Panc1 (cell line): Measurements from ENCODE around the gene PRM2. TPM values are rescaled to one million over a fixed set of nuclear protein-coding genes. Genes with fewer than 3 reads are reported as not detected.

Source experiments
- ATAC-seq: fragments of 200-7000 bp; cut with Tn5 transposase; 2 replicates; pipeline ENCODE4 v1.9.1; 2020; ENCODE audit warnings: mild to moderate bottlenecking, moderate library complexity
- BruUV-seq: library from RNA; stranded (reverse); fragments of 400-500 nt; replicated peaks from 2 replicates; lab custom pipeline; 2021; lab: Mats Ljungman, UMichigan
- CTCF ChIA-PET: fragments of 300-600 bp; sonication (Branson Sonifier 250); formaldehyde crosslinking; loops from one replicate; lab custom pipeline; 2022; ENCODE audit warnings: antibody characterized with exemption; lab: Charles Lee
- POLR2A ChIA-PET: fragments of 300-600 bp; sonication (Branson Sonifier 250); formaldehyde crosslinking; loops from one replicate; lab custom pipeline; 2022; ENCODE audit warnings: antibody characterized with exemption; lab: Charles Lee
- DNase-seq: peaks from one replicate; pipeline ENCODE4 v3.0.0-alpha.2; 2010; ENCODE audit warnings: low read depth, low spot score
- H3K27ac ChIP-seq: 2 replicates; pipeline ENCODE4 v1.5.1; 2011; ENCODE audit warnings: mild to moderate bottlenecking, low read length, inconsistent platforms
- H3K27me3 ChIP-seq: fragments of 200-500 bp; sonication (Bioruptor generic); 2 replicates; pipeline ENCODE4 v1.6.0; 2014; ENCODE audit warnings: low read length, inconsistent platforms; ENCODE audit not compliant: control insufficient read depth, insufficient read depth
- H3K36me3 ChIP-seq: fragments of 200-500 bp; sonication (Bioruptor generic); 2 replicates; pipeline ENCODE4 v1.5.1; 2014; ENCODE audit warnings: inconsistent platforms, mild to moderate bottlenecking, low read length, moderate library complexity; ENCODE audit not compliant: control insufficient read depth, insufficient read depth
- H3K4me1 ChIP-seq: 2 replicates; pipeline ENCODE4 v1.5.1; 2011; ENCODE audit warnings: inconsistent platforms, mild to moderate bottlenecking, low read length, moderate library complexity; ENCODE audit not compliant: control insufficient read depth, insufficient read depth
- H3K4me3 ChIP-seq, 2 experiments: 2 replicates each; pipeline ENCODE4 v1.5.1; 2011 to 2012; ENCODE audit warnings: low read depth in 2 of 2, low read length in 2 of 2, mild to moderate bottlenecking in 2 of 2, inconsistent platforms in 1 of 2, moderate library complexity in 1 of 2
- H3K9me3 ChIP-seq: fragments of 200-500 bp; sonication (Bioruptor generic); 2 replicates; pipeline ENCODE4 v1.5.1; 2014; ENCODE audit warnings: low read depth, mild to moderate bottlenecking, inconsistent platforms, low read length, moderate library complexity; ENCODE audit not compliant: control insufficient read depth, insufficient read depth
- POLR2AphosphoS5 ChIP-seq: IDR thresholded peaks from 2 replicates; pipeline ENCODE4 v1.6.1; 2012; ENCODE audit warnings: mild to moderate bottlenecking, low read depth, low read length, moderate library complexity
- SIN3A ChIP-seq: IDR thresholded peaks from 2 replicates; pipeline ENCODE4 v1.6.1; 2012; ENCODE audit warnings: low read depth, mild to moderate bottlenecking, low read length, moderate library complexity, borderline replicate concordance; ENCODE audit not compliant: insufficient read depth
- TCF7L2 ChIP-seq: IDR thresholded peaks from 2 replicates; pipeline ENCODE4 v1.6.1; 2011; ENCODE audit warnings: mild to moderate bottlenecking, low read depth, low read length, inconsistent platforms
- in situ Hi-C: cut with HindIII; loops from 2 replicates; pipeline ENCODE4 v1.10.0; 2016; ENCODE audit warnings: low sequenced_read_pairs, low pct_unique_long_range_greater_than_20kb
- intact Hi-C: fragments of 100-400 bp; cut with micrococcal nuclease; formaldehyde crosslinking; loops from one replicate; pipeline ENCODE4 v1.10.0; 2022; ENCODE audit not compliant: unreplicated experiment
- total RNA-seq: library from RNA; stranded (reverse); gene quantifications from one replicate; pipeline ENCODE4 v1.2.1, GENCODE V29; 2021; ENCODE audit not compliant: unreplicated experiment
- TF ChIP-seq, protein P1 (sequence below): fragments of 450-650 bp; IDR thresholded peaks from 2 replicates; pipeline ENCODE4 v1.5.1; 2017; ENCODE audit warnings: mild to moderate bottlenecking
- TF ChIP-seq, protein P2 (sequence below), 2 experiments: IDR thresholded peaks; 2 replicates each; pipeline ENCODE4 v1.6.1; 2011 to 2012; ENCODE audit warnings: low read depth in 2 of 2, control low read depth in 1 of 2, low read length in 1 of 2, mild to moderate bottlenecking in 1 of 2, moderate library complexity in 1 of 2; ENCODE audit not compliant: insufficient read depth in 1 of 2

Gene PRM2
- total RNA-seq, 1 experiment from 2014 or later: not detected

DNA sequence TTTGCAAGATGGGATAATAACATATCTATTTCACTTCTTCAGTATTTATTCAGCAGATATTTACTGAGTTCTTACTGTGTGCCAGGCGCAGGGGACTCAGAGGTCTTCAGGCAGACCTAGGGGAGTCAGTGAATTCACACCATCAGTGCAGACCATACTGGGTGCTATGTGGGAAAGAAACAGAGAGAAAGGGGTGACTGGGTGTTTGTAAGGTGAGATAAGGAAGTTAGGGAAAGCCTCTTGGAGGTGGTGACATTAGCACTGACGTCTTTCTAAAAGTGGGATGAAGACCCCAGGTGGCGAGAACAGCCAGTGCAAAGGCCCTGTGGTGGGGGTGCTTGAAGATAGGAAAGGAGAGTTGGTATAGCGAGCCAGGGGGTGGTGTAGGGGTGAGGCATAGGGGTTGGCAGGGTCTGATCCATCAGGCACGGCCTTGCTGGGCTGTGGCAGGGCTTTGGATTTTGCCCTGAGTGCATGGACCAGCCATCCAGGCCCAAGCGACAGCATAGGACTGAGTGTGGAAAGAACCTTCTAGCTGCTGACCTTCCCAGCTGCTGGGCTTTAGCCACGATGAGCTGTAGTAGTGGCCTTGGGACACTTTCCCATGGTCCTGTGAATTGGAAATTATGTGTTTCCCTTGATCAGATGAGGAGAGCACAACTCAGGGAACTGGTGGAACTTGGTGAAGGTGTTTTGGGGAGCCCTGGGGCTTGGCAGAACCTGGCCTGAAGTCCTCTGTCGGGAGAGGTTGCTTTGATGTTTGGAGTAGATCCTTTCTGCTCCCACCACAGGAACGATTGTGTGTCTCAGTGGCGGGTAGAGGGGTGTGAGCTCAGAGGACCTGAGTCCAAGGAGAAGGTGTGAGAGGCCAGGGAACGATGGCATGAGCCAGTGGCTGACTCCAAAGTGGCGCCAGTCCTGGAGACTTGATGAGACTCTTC lies 16.4 kb downstream of the PRM2 start:
- ChIA-PET POLR2A (no interaction called here), CTCF (interaction anchor here (0.5 kb wide), 1 partner anchor 111 kb away, joined by 4 read pairs; no protein-coding TSS in a partner anchor)
- intact Hi-C loops: loop anchor here (5.0 kb wide), 2 partner anchors 97 to 308 kb away; no protein-coding TSS in a partner anchor
- no peaks in the 10 kb centered on the region for H3K9me3 ChIP-seq
- no peaks in the 10 kb centered on the region for H3K36me3 ChIP-seq
- no peak overlapping the region for H3K4me3 ChIP-seq
- TF ChIP-seq, protein P1, sequence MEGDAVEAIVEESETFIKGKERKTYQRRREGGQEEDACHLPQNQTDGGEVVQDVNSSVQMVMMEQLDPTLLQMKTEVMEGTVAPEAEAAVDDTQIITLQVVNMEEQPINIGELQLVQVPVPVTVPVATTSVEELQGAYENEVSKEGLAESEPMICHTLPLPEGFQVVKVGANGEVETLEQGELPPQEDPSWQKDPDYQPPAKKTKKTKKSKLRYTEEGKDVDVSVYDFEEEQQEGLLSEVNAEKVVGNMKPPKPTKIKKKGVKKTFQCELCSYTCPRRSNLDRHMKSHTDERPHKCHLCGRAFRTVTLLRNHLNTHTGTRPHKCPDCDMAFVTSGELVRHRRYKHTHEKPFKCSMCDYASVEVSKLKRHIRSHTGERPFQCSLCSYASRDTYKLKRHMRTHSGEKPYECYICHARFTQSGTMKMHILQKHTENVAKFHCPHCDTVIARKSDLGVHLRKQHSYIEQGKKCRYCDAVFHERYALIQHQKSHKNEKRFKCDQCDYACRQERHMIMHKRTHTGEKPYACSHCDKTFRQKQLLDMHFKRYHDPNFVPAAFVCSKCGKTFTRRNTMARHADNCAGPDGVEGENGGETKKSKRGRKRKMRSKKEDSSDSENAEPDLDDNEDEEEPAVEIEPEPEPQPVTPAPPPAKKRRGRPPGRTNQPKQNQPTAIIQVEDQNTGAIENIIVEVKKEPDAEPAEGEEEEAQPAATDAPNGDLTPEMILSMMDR: no peak
- TF ChIP-seq POLR2AphosphoS5 (no peak), SIN3A (no peak), TCF7L2 (no peak)
- TF ChIP-seq, protein P2, sequence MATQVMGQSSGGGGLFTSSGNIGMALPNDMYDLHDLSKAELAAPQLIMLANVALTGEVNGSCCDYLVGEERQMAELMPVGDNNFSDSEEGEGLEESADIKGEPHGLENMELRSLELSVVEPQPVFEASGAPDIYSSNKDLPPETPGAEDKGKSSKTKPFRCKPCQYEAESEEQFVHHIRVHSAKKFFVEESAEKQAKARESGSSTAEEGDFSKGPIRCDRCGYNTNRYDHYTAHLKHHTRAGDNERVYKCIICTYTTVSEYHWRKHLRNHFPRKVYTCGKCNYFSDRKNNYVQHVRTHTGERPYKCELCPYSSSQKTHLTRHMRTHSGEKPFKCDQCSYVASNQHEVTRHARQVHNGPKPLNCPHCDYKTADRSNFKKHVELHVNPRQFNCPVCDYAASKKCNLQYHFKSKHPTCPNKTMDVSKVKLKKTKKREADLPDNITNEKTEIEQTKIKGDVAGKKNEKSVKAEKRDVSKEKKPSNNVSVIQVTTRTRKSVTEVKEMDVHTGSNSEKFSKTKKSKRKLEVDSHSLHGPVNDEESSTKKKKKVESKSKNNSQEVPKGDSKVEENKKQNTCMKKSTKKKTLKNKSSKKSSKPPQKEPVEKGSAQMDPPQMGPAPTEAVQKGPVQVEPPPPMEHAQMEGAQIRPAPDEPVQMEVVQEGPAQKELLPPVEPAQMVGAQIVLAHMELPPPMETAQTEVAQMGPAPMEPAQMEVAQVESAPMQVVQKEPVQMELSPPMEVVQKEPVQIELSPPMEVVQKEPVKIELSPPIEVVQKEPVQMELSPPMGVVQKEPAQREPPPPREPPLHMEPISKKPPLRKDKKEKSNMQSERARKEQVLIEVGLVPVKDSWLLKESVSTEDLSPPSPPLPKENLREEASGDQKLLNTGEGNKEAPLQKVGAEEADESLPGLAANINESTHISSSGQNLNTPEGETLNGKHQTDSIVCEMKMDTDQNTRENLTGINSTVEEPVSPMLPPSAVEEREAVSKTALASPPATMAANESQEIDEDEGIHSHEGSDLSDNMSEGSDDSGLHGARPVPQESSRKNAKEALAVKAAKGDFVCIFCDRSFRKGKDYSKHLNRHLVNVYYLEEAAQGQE (IDR thresholded peaks at IDR 0.05; ENCODE audit: insufficient read depth in 1 of 2, low read depth in 2 of 2, low read length in 1 of 2): no peak
- no TSS peak for BruUV-seq
- H3K27ac ChIP-seq: no peak overlapping the region
- in situ Hi-C loops: no loop called here
- H3K4me1 ChIP-seq: peaks cover 6% of the 10 kb centered on the region; the same call in 1 of the 2 replicates
- no peak for ATAC-seq
- no peaks in the 10 kb centered on the region for H3K27me3 ChIP-seq
- DNase-seq: no peak

DNA sequence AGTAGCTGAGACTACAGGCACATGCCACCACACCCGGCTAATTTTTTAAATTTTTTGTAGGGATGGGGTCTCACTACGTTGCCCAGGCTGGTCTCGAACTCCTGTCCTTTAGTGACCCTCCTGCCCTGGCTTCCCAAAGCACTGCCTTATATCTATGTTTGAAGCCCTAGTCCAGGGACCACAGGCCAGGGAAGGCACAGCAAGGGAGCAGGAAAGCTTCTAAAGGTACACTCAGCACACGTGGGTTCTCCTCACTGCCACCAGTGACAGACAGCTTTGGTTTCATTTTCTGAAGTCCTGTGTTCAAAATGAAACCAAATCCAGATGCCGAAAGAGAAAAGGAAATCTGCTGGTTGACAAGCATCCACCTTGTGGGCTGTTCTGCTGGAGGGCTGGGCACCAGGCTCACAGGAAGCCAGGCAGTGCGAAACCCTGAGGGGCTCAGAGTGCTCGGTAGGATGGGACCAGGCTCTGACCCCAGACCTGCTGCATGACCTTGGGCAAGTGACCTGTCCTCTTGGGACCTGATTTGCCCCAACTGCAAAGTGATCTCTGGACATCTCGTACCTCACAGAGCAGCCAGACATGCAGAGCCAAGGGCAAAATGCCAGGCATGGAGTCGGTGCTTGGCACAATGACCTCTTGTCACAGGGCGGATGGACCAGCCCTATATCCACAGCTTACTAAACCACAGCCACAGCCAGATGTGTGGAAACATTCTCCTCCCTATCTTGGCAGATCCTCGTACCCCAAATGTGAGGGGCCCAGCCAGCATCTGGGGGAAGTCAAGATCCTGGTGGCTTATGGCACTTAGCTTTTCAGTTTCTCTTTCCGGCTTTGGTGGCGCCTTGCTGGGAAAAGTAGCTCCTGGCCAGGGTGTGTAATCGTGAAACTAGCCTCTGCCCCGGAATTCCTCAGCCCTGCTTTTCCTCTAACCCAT lies 17.5 kb downstream of the PRM2 start:
- DNase-seq (no peak), ATAC-seq (no peak)
- Histone ChIP-seq H3K4me3 (no peak overlapping the region), H3K27ac (no peak overlapping the region), H3K9me3 (no peaks in the 10 kb centered on the region), H3K27me3 (no peaks in the 10 kb centered on the region), H3K4me1 (peaks cover 15% of the 10 kb centered on the region), H3K36me3 (no peaks in the 10 kb centered on the region)
- no TSS peak for BruUV-seq
- CTCF ChIA-PET: interaction anchor here (1.1 kb wide), 1 partner anchor 171 kb away, joined by 7 read pairs; no protein-coding TSS in a partner anchor
- TF ChIP-seq, protein P1: no peak
- no peak for TF ChIP-seq POLR2AphosphoS5
- no peak for TF ChIP-seq SIN3A
- TF ChIP-seq, protein P2 (IDR thresholded peaks at IDR 0.05; ENCODE audit: insufficient read depth in 1 of 2, low read depth in 2 of 2, low read length in 1 of 2): no peak
- TF ChIP-seq TCF7L2: no peak
- POLR2A ChIA-PET: interaction anchor here (0.6 kb wide), 1 partner anchor 88 kb away, joined by 3 read pairs; no protein-coding TSS in a partner anchor
- in situ Hi-C loops: no loop called here
- intact Hi-C loops: loop anchor here (5.0 kb wide), 2 partner anchors 98 to 307 kb away; no protein-coding TSS in a partner anchor
